Cardiac fibroblast (primary cell): ENCODE measurements around the gene NFATC1.

Source experiments
- DNase-seq, 2 donors: peaks; one replicate each; pipeline versions ENCODE4 v3.0.0 to v3.0.0-alpha.2; 2010; ENCODE audit warnings: low read depth in 2 of 2
- H3K4me3 ChIP-seq, 2 donors: replicated peaks in 1 of 2; 1 replicate in 1 of 2; 2 replicates in 1 of 2; pipeline ENCODE4 v1.5.1; 2011; ENCODE audit warnings: low read depth in 2 of 2, low read length in 2 of 2, mild to moderate bottlenecking in 2 of 2, moderate library complexity in 1 of 2
- CTCF ChIP-seq: IDR thresholded peaks from one replicate; pipeline ENCODE4 v1.5.1; 2011; ENCODE audit warnings: low read depth, mild to moderate bottlenecking, low read length, inconsistent platforms

NFATC1 gene

GRCh38 chr18:79496237-79496977, 100.7 kb downstream of the NFATC1 start:
- H3K4me3 ChIP-seq: no peak overlapping the region
- no peak for TF ChIP-seq CTCF
- peak in 1 of 2 donors; percentile 24 for DNase-seq

GRCh38 chr18:79496978-79497637, 101.4 kb downstream of the NFATC1 start:
- TF ChIP-seq CTCF: peak; percentile 4
- peak; percentile 88 for DNase-seq
- H3K4me3 ChIP-seq: no peak overlapping the region

GRCh38 chr18:79497638-79498081, 101.9 kb downstream of the NFATC1 start:
- no peak for TF ChIP-seq CTCF
- DNase-seq: peak; percentile 32 to 49
- no peak overlapping the region for H3K4me3 ChIP-seq

GRCh38 chr18:79498662-79499061, 102.9 kb downstream of the NFATC1 start:
- DNase-seq: no peak
- H3K4me3 ChIP-seq: no peak overlapping the region
- TF ChIP-seq CTCF: no peak

- no peak for TF ChIP-seq CTCF
- no peak for DNase-seq
- no peak overlapping the region for H3K4me3 ChIP-seq
Observed at GRCh38 chr18:79501006-79501405, 105.3 kb downstream of the NFATC1 start.

GRCh38 chr18:79502782-79503181, 107.1 kb downstream of the NFATC1 start:
- peak; percentile 31 to 63 for DNase-seq
- no peak for TF ChIP-seq CTCF
- no peak overlapping the region for H3K4me3 ChIP-seq
